NOMO-1 treated with DMSO at 0.1 percent for 48 hours (cell line): ENCODE measurements around the gene CEP63.
A peak's percentile ranks its signal among the peaks of the same experiment; 100 is the strongest.
"Not testable (repeated sequence)": the region's sequence is repeated elsewhere in the genome, so short reads cannot be mapped to it uniquely, and the experiment has no call there.

Experiments used
- DNase-seq: peaks from one replicate; lab custom pipeline; 2025; ENCODE audit not compliant: unreplicated experiment; lab: John Stamatoyannopoulos, UW

CEP63 gene

GRCh38 chr3:134568790-134569189, 82.9 kb downstream of the CEP63 start:
- DNase-seq = no peak

DNA sequence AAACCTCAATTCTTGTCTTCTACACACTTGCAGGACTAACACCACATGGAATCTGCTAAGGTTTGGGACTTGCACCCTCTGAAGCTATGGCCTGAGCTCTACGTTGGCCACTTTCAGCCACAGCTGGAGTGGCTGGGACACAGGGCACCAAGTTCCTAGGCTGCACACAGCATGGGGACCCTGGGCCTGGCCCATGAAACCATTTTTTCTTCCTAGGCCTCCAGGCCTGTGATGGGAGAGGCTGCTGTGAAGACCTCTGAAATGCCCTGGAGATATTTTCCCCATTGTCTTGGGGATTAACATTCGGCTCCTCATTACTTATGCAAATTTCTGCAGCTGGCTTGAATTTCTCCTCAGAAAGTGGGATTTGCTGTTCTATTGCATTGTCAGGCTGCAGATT, 84.0 kb downstream of the CEP63 start:
- not testable (repeated sequence) for DNase-seq

DNA sequence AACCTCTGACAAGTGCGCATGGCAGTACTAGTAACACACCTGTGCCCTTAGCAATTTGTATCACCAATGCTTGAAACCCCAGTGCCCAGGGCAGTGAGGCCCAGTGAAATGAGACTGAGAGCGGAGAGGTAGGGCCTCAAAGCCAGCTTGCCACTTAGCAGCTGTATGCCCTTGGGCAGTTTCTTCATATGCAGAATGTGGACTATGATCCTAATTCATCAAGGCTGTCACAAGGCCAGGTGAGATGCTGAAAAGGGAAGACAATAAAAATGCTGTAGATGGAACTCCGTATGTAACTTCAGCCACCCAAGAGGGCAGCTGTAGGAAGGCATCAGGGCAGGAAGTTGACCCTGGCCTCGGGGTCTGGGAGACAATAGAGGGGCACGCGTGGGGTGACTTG, 90.6 kb downstream of the CEP63 start:
- no peak for DNase-seq

DNA sequence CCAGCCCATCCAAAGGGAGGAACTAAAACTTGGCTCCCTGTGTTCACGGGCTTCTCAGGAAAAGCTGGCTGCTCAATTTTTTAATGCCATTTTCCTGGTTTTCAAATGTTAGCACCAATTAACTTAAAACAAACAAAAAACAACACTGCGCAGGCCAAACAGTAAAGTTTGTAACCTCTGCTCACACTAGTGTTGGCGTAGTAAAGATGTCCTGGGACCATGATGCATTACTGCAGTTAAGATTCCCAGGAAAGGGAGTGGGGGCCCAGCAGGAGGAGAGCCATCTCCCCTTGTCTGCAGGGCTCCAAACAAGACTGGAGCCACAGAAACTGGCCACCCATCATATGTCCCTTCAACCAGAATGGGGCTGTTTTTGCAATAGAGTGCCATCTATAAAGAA, 91.0 kb downstream of the CEP63 start:
- no peak for DNase-seq

GRCh38 chr3:134579141-134579665, 93.3 kb downstream of the CEP63 start:
- no peak for DNase-seq

DNA sequence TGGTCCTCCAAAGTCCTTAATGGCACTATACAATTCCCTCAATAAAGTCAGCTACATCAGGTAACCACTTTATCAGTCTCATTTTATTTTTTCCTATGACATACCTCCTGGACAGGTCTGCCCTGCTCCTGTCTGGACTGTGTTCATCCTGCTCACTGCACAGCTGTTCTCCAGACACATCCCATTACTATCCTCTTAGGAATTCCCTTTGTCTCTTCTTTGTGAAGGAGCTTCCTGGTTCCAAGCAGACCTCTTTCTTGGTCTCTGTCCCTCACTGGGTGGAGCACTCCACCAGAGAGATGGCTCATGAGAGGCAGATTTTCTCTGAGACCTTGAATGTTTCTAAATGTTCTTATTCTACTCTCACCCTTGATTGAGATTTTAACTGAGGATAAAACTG, 104.9 kb downstream of the CEP63 start:
- DNase-seq = no peak

GRCh38 chr3:134592806-134593205, 106.9 kb downstream of the CEP63 start:
- DNase-seq = no peak

- DNase-seq = peak; percentile 5
These were observed 108.5 kb downstream of the CEP63 start for GRCh38 chr3:134594331-134594741.

GRCh38 chr3:134594986-134595385, 109.1 kb downstream of the CEP63 start:
- not testable (repeated sequence) for DNase-seq

GRCh38 chr3:134597390-134597970, 111.6 kb downstream of the CEP63 start:
- no peak for DNase-seq

DNA sequence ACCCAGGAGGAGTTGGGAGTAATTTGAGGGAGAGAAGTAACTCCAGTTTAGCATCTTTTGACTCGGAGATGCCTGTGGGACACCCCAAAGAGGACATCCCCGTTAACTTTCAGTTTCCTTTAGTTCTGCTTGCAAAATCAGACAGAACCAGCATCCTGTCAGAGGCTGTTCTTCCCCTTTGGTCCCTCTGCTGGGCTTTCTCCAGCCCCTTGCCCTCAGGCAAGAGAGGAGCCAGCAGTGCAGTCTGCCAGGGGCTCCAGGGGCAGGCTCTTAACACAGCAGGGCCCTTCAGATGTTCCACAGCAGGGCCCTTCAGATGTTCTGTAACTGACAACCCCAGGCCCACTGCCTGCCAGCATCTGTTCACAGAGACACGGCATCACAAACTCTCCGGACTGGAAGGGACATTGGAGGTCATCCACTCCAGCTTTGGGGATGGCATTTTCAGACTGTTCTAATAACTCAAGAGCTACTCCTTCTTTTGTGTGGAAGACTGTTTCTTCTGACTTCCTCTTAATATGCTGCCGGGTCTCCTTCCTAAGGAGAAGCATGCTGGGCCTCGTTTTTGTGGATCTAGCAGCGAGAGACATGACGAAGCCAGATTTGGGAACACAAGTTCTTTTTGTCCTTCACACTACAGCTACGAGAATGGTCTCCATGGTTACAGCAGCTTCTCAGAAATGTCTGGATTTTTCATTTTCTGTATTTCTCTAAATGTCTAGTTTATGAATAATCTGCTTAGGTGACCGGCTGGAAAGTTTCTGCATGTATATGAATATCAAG, 113.1 kb downstream of the CEP63 start:
- DNase-seq = no peak

- DNase-seq = no peak
These were observed 114.3 kb downstream of the CEP63 start for GRCh38 chr3:134600206-134600605.

DNA sequence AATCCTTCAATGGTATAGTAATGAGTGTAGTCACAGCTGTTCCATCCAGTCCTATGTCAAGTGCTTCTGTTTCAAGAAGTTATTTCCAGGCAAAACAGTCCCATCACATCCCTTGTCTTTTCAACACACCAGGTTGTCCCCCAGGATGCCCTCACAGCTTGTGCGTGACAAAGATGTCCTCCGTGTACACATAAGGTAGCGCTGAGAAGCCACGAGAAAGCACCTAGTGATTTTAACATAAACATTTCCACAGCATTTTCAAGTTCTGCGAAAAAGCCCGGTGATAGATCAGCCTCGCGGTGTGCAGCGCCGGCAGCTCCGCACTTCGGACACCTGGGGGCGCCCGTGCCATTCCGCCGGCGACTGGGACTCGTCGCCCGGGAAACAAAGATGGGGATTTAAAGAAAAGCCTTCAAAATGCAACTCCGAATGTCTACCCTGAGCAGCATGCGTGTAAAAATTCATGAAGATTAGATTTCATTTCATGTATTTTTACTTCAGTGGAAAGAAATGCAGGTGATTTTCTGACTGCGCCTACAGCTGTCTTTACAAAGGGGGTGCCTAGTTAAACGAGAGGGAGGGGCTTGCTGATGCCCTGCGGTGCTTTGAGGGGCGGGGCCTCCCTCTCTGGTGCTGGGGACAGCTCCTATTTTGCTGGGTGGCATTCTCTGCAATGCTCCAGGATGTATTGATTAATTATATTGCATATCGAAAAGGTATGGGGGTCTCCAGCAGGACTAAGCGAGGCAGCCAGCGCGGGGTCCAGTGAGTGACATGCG, 115.0 kb downstream of the CEP63 start:
- DNase-seq = peak; percentile 79

DNA sequence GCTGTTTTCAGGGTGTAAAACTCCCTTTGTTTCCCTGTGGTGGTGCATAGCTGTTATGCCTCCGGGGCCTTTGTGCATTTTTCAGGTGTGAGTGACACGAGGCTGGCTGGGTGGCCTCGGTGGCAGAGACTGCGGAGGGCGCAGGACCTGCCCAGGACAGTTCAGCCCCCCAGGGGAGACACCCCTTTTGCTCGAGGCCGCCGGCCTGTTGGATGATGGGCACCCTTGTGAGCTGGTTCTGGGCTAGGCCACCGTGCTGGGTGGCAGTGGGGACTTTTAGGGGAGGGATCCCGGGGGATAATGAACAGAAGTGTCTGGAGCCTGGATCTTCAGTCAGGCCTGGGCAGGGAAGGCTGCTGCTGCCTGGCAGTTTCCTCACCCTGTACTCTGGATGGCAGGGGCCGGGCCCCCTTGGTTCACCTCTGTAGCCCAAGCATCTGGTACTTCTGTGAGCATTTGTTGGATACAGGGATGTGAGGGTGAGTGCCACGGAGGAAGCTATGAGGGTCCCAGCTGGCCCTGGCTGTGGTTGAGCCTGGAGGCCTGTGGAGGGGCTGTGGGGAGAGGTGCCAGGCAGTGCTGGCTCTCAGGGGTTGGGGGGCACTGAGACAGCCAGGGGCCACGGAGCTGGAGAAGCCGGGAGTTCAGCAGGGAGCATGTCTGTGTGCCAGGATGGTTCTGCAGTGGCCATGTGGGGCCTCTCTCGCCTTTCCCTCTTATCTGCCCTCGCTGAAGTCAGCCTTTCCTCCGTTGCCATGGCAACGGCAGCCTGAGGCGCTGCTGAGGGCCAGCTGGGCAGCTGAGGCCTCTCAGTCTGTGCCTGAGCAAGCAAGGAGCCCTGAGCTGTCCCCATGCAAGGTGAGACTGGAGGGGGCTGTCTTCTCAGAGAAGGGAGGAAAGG, 115.9 kb downstream of the CEP63 start:
- DNase-seq = no peak

- DNase-seq = no peak
These were observed 116.6 kb downstream of the CEP63 start for GRCh38 chr3:134602440-134602814.

- DNase-seq = no peak
These were observed 117.6 kb downstream of the CEP63 start for GRCh38 chr3:134603480-134603879.

DNA sequence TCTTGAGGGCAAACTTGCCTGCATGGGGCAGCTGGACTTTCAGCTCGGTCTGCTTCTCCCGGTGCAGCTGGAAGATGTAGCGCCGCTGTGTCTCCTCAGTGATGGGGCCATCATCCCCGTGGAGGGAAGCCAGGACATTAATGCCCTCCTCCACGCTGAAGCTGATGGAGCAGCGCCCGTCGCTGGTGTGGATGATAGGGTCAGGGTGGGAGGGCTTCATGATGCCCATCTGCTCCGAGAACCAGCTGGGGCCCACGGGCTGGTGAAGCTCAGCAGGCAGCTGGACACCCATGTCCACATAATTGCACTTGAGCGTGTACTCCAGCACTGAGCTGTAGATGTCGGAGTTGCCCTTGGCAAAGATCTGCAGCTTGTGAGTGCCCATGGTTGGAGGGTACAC, 118.1 kb downstream of the CEP63 start:
- no peak for DNase-seq

DNA sequence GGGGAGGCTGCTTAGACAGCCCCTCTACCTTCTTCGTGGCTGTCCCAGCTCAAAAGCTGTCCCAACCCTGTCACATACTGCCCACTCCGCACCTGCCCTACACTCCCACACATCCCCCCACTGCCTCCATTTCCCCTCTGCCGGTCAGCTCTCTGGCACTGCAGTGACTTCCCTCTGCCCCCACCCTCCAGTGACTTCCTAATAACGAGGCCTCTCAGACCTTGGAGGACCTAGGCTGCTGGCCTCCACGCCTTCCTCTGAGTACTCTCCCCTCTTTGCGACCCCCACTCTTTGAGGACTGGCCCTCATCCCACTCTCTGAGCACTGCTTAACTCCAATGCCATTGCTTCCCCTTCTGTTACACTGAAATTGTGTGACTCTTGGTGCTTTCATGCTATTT, 119.7 kb downstream of the CEP63 start:
- no peak for DNase-seq

DNA sequence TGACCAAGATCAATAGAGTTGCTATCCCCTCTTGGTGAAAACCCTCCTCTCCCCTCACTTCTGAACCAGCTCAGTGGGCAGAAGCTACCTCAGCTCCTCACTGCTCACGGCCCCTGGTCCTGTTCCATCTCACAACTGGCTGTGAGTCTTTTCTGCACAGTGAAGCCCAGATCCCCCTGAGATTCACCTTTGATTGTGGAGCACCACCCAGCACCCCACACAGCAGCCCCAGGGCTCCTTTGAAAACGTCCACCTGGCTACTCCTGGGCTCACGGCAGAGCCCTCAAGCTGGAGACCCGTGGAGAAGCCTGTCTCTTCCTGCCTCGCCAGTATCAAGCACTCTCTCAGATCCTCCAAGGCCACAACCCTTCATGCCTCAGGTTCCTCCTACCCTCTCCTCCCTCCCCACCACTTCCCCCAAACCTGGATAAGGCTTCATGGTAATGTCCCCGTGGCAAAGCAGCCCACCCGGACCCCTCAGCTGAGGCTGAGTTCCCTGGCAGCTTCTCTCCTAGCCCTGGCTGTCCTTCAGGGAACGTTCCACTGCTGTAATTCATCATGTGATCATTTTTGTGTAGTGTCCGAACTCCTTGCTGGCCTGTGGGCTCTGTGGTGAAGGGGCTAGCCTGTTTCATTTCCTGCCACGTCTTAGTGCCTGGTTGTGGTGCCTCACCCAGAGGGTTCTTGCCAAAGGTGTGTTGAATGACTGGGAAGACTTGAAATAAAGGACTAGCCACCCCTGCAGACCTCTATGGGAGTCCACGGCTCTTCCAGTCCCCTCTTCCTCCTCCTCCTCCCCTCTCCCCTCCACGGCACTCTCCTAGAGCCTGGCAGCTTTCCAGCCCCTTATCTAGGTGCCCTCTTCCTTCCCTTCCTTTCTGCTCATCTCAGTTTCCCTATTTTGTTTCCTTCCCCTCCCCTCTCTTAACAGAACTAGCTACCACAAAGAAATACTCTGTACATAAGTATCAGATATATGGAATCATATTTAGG, 120.5 kb downstream of the CEP63 start:
- peak; percentile 62 for DNase-seq
